HepG2 (cell line): Measurements from ENCODE around the gene MEIG1. TPM values are rescaled to one million over a fixed set of nuclear protein-coding genes. Genes with fewer than 3 reads are reported as not detected.

Experiments used
- ATAC-seq: fragments of 200-7000 bp; cut with Tn5 transposase; 3 replicates; pipeline ENCODE4 v1.9.1; 2020; ENCODE audit warnings: mild to moderate bottlenecking, moderate library complexity
- BruUV-seq: library from RNA; stranded (reverse); fragments of 400-500 nt; replicated peaks from 2 replicates; lab custom pipeline; 2021; lab: Mats Ljungman, UMichigan
- CTCF ChIA-PET: fragments of 300-600 bp; formaldehyde crosslinking; extraction: SDS; loops from one replicate; lab custom pipeline; 2021; ENCODE audit warnings: low total read pairs, inconsistent platforms, low intra/inter-chr PET ratio; lab: Yijun Ruan, JAX
- POLR2A ChIA-PET: fragments of 350-600 bp; sonication (Branson Sonifier 250); formaldehyde crosslinking; loops from one replicate; lab custom pipeline; 2020; ENCODE audit warnings: antibody characterized with exemption, inconsistent platforms; lab: Yijun Ruan, JAX
- DNase-seq: peaks from one replicate; pipeline ENCODE4 v3.0.0-alpha.2; 2015; ENCODE audit warnings: low spot score
- FAIRE-seq: peaks from 3 replicates; lab custom pipeline; 2011; peaks lifted over from hg19 to GRCh38; lab: Jason Lieb, UNC
- H2AFZ ChIP-seq: one replicate; pipeline ENCODE4 v1.6.1; 2011; ENCODE audit warnings: low read length, inconsistent platforms
- H3K27ac ChIP-seq: fragments of 300-600 bp; 3 replicates; pipeline ENCODE4 v1.8.0; 2011; ENCODE audit warnings: mixed run types, mild to moderate bottlenecking, mixed read lengths, low read length, inconsistent platforms; ENCODE audit not compliant: insufficient read depth; ENCODE audit errors: extremely low read length
- H3K27me3 ChIP-seq, 2 experiments: fragments of 200-600 bp in 1 of 2; 2 replicates in 1 of 2; 3 replicates in 1 of 2; pipeline versions ENCODE4 v1.6.0 to v1.8.0; 2011; ENCODE audit warnings: low read length in 2 of 2, mild to moderate bottlenecking in 2 of 2, moderate library complexity in 2 of 2, inconsistent platforms in 1 of 2; ENCODE audit not compliant: insufficient read depth in 2 of 2, control insufficient read depth in 1 of 2
- H3K36me3 ChIP-seq, 2 experiments: fragments of 200-600 bp in 1 of 2; replicated peaks in 1 of 2; 2 replicates in 1 of 2; 3 replicates in 1 of 2; pipeline versions ENCODE4 v1.5.1 to v1.8.0; 2011; ENCODE audit warnings: low read length in 2 of 2, inconsistent platforms in 1 of 2; ENCODE audit not compliant: insufficient read depth in 2 of 2, control insufficient read depth in 1 of 2
- H3K4me1 ChIP-seq: 2 replicates; pipeline ENCODE4 v1.5.1; 2012; ENCODE audit warnings: low read length, inconsistent platforms; ENCODE audit not compliant: insufficient read depth
- H3K4me2 ChIP-seq: 2 replicates; pipeline ENCODE4 v1.6.0; 2011; ENCODE audit warnings: low read depth, low read length, inconsistent platforms
- H3K4me3 ChIP-seq, 3 experiments: fragments of 200-600 bp in 1 of 3; sonication (generic), shearing (Covaris generic) in 1 of 3; replicated peaks in 1 of 3; 2 replicates each; pipeline ENCODE4 v1.5.1; 2011 to 2016; ENCODE audit warnings: low read length in 3 of 3, inconsistent platforms in 2 of 3, low read depth in 2 of 3, mild to moderate bottlenecking in 2 of 3, control low read depth in 1 of 3, mixed read lengths in 1 of 3; ENCODE audit not compliant: insufficient read depth in 1 of 3
- H3K79me2 ChIP-seq: one replicate; pipeline ENCODE4 v1.6.1; 2011; ENCODE audit warnings: low read length, inconsistent platforms; ENCODE audit not compliant: insufficient read depth
- H3K9ac ChIP-seq: 2 replicates; pipeline ENCODE4 v1.6.0; 2011; ENCODE audit warnings: mild to moderate bottlenecking, low read depth, low read length, inconsistent platforms; ENCODE audit not compliant: insufficient read depth
- H3K9me3 ChIP-seq: 2 replicates; pipeline ENCODE4 v1.5.1; 2012; ENCODE audit warnings: mild to moderate bottlenecking, low read length
- H4K20me1 ChIP-seq: 2 replicates; pipeline ENCODE4 v1.6.0; 2011; ENCODE audit warnings: inconsistent platforms, mild to moderate bottlenecking, low read length, moderate library complexity; ENCODE audit not compliant: insufficient read depth
- ATRX ChIP-seq: sonication (generic); formaldehyde crosslinking; IDR thresholded peaks from 2 replicates; pipeline ENCODE4 v1.4.0; 2020; ENCODE audit warnings: missing genetic modification reagents, borderline replicate concordance
- FOXA3 ChIP-seq: IDR thresholded peaks from 2 replicates; pipeline ENCODE4 v1.6.1; 2016; ENCODE audit warnings: missing genetic modification reagents, missing compliant biosample characterization
- JUND ChIP-seq: sonication (generic); formaldehyde crosslinking; IDR thresholded peaks from 2 replicates; pipeline ENCODE4 v1.8.0; 2022; ENCODE audit warnings: mild to moderate bottlenecking, missing genetic modification reagents
- ZBTB38 ChIP-seq: sonication (generic); formaldehyde crosslinking; IDR thresholded peaks from 2 replicates; pipeline ENCODE4 v1.5.1; 2020; ENCODE audit warnings: mild to moderate bottlenecking, missing genetic modification reagents
- ZBTB7A ChIP-seq: sonication (generic); formaldehyde crosslinking; IDR thresholded peaks from 2 replicates; pipeline ENCODE4 v1.8.0; 2022; ENCODE audit warnings: mild to moderate bottlenecking, missing genetic modification reagents
- ZFYVE20 ChIP-seq: sonication (generic); formaldehyde crosslinking; IDR thresholded peaks from 2 replicates; pipeline ENCODE4 v1.8.0; 2023; ENCODE audit warnings: low read depth, mild to moderate bottlenecking, moderate library complexity, missing genetic modification reagents, borderline replicate concordance
- ZNF30 ChIP-seq: sonication (generic); formaldehyde crosslinking; IDR thresholded peaks from 2 replicates; pipeline ENCODE4 v1.5.0; 2020; ENCODE audit warnings: mild to moderate bottlenecking, missing genetic modification reagents
- ZNF577 ChIP-seq: sonication (generic); formaldehyde crosslinking; IDR thresholded peaks from 2 replicates; pipeline ENCODE4 v1.4.0; 2020; ENCODE audit warnings: mild to moderate bottlenecking, low read depth, missing genetic modification reagents, borderline replicate concordance
- ZNF746 ChIP-seq: sonication (generic); formaldehyde crosslinking; IDR thresholded peaks from 2 replicates; pipeline ENCODE4 v1.8.0; 2022; ENCODE audit warnings: mild to moderate bottlenecking, missing genetic modification reagents
- ZNF850 ChIP-seq: sonication (generic); formaldehyde crosslinking; conservative IDR thresholded peaks from 2 replicates; pipeline ENCODE4 v1.9.0; 2021; ENCODE audit warnings: mild to moderate bottlenecking, missing genetic modification reagents
- ZSCAN20 ChIP-seq: sonication (generic); formaldehyde crosslinking; IDR thresholded peaks from 2 replicates; pipeline ENCODE4 v1.4.0; 2020; ENCODE audit warnings: missing genetic modification reagents, mild to moderate bottlenecking, borderline replicate concordance
- WGBS: methylation state at CpG from one replicate; pipeline ENCODE4 v1.1.6; 2017; ENCODE audit warnings: low lambda C conversion rate; 5-methylcytosine and 5-hydroxymethylcytosine counted together
- in situ Hi-C: cut with HindIII; loops from 2 replicates; pipeline ENCODE4 v1.10.0; 2017; ENCODE audit warnings: low pct_unique_long_range_greater_than_20kb; ENCODE audit not compliant: extremely low pct_ligation_motif_present
- intact Hi-C: fragments of 100-400 bp; cut with micrococcal nuclease; formaldehyde crosslinking; loops from one replicate; pipeline ENCODE4 v1.10.0; 2022; ENCODE audit not compliant: unreplicated experiment
- polyA plus RNA-seq, 8 experiments: library from polyadenylated mRNA; depleted of rRNA in 3 of 8; stranded (reverse) in 7 of 8; unstranded in 1 of 8; fragments of >200 nt; fragmentation: Illumina TruSeq in 4 of 8; extraction: Trizol in 4 of 8; gene quantifications; 2 replicates each; pipeline versions ENCODE4 v1.2.1 to v1.2.3, GENCODE V29; 2011 to 2016; ENCODE audit warnings: low read depth in 4 of 8, missing spikeins in 1 of 8, mixed read lengths in 1 of 8; ENCODE audit not compliant: insufficient read depth in 1 of 8
- total RNA-seq, 5 experiments: library from RNA; depleted of rRNA; stranded (reverse); fragments of >200 nt; fragmentation: Illumina TruSeq; extraction: Trizol; gene quantifications; 2 replicates each; pipeline ENCODE4 v1.2.3, GENCODE V29; 2016; ENCODE audit warnings: low read depth in 1 of 5
- TF ChIP-seq, protein P1 (sequence below): sonication (generic); formaldehyde crosslinking; conservative IDR thresholded peaks from 2 replicates; pipeline ENCODE4 v1.8.0; 2022; ENCODE audit warnings: low read depth, missing genetic modification reagents

The MEIG1 gene
- total and polyA plus RNA-seq, 2 of the 13 experiments (the other 11 are each of a cell fraction or from before 2014, with no cell fraction given) = not detected

DNA sequence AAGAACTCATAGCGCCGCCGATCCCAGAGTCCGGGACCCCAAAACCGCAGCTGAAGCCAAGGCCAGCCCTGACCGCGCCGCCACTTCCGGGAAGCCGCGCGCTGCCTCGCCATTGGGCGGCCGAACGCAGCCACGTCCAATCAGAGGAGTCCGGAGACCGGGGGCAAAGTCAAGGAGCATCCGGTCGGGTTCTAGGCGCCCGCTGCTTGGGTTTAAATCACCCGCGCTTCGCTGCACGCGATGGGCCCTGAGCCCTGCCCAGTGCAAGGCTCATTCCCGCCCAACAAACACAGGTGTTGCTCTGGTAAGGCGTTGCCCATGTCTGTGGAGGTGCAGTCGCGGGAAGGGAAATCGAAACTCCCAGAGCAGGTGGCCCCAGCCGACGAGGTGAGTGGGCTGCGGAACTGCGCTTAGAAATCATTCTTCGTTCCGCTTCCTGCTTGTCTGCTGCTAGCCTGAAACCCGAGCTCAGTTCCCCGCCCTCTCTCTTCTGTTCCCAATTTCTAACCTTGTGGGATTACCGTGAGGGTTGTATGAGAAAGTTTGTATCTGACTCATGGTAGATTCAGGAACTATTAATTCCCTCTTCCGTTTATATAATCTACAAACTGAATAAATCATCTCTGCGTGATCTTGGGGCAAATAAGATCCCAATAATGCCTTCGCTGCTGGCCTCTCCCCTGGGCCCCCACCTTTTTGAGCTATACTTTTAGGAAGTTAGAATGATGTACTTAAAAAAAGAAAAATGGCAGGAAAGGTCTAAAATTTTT is 5.0 kb upstream of the MEIG1 start, which contains the start of gene DCLRE1C (continued):
- no peak for TF ChIP-seq ATRX (CRISPR knock-in tag)
- no peak for TF ChIP-seq JUND (CRISPR knock-in tag)
- peak; percentile 89; the same call in 1 of the 2 replicates for TF ChIP-seq ZNF30 (CRISPR knock-in tag)
- 0 out of 2 replicates have a peak, but pooled peaks have one; percentile 61 for TF ChIP-seq ZNF746 (CRISPR knock-in tag)
- peak; percentile 59; the same call in 1 of the 2 replicates for TF ChIP-seq FOXA3 (CRISPR knock-in tag)
- peak; percentile 82 for TF ChIP-seq ZBTB7A (CRISPR knock-in tag)
- TF ChIP-seq ZFYVE20 = peak; percentile 97
- no peak for TF ChIP-seq ZNF577 (CRISPR knock-in tag)
- TF ChIP-seq, protein P1, sequence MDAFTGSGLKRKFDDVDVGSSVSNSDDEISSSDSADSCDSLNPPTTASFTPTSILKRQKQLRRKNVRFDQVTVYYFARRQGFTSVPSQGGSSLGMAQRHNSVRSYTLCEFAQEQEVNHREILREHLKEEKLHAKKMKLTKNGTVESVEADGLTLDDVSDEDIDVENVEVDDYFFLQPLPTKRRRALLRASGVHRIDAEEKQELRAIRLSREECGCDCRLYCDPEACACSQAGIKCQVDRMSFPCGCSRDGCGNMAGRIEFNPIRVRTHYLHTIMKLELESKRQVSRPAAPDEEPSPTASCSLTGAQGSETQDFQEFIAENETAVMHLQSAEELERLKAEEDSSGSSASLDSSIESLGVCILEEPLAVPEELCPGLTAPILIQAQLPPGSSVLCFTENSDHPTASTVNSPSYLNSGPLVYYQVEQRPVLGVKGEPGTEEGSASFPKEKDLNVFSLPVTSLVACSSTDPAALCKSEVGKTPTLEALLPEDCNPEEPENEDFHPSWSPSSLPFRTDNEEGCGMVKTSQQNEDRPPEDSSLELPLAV (CRISPR knock-in tag) = peak; percentile 97
- TF ChIP-seq ZSCAN20 (CRISPR knock-in tag) = 0 out of 2 replicates have a peak, but pooled peaks have one; percentile 11

DNA sequence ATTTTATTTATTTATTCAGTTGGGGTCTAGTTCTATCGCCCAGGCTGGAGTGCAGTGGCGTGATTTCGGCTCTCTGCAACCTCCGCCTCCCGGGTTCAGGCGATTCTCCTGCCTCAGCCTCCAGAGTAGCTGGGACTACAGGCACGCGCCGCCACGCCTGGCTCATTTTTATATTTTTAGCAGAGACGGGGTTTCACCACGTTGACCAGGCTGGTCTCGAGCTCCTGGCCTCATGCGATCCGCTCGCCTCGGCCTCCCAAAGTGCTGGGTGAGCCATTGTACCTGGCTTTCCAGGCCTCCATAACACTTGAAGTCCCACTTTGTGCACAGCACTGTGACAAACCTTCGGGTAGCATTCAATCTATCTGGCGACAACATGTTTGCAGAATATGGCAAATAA is 4.3 kb upstream of the MEIG1 start:
- 97% methylated on average over 19 of the region's 19 CpGs for WGBS
- Histone ChIP-seq H3K27me3 (no peaks in the 10 kb centered on the region; a peak in 1 of 5 replicates), H3K4me2 (peak overlapping the region; percentile 82), H3K4me1 (peaks cover 42% of the 10 kb centered on the region), H3K36me3 (no peaks in the 10 kb centered on the region; a peak in 1 of 5 replicates), H2AFZ (no peak overlapping the region), H3K4me3 (peak overlapping the region in 1 of 3 experiments; percentile 82; a peak in 1 of 6 replicates), H3K27ac (no peak overlapping the region), H3K9me3 (no peaks in the 10 kb centered on the region), H3K9ac (no peak overlapping the region), H3K79me2 (peaks cover 28% of the 10 kb centered on the region), H4K20me1 (no peaks in the 10 kb centered on the region)
- FAIRE-seq (no peak), DNase-seq (no peak), ATAC-seq (no peak)
- no TSS peak for BruUV-seq
- CTCF ChIA-PET = no interaction called here
- no peak for TF ChIP-seq ZNF850 (CRISPR knock-in tag)
- TF ChIP-seq ZBTB38 = peak; percentile 73
- in situ Hi-C loops = no loop called here
- POLR2A ChIA-PET = interaction anchor here (1.9 kb wide), 1 partner anchor 12 kb away, joined by 9 read pairs; no protein-coding TSS in a partner anchor
- intact Hi-C loops = loop anchor here (5.0 to 10.0 kb wide), 6 partner anchors 80 to 420 kb away; partner anchors contain the start of genes ACBD7, CDNF, HSPA14 and MSANTD7
